IMR-90 (cell line): Measurements from ENCODE around the gene BRDT. TPM values are rescaled to one million over a fixed set of nuclear protein-coding genes. Genes with fewer than 3 reads are reported as not detected.

Source experiments
- ATAC-seq: fragments of 200-7000 bp; cut with Tn5 transposase; 2 replicates; pipeline ENCODE4 v1.9.1; 2020; ENCODE audit warnings: low read depth, mild to moderate bottlenecking, moderate library complexity
- BruUV-seq: library from RNA; stranded (reverse); fragments of 400-500 nt; replicated peaks from 2 replicates; lab custom pipeline; 2021; lab: Mats Ljungman, UMichigan
- CTCF ChIA-PET: fragments of 300-600 bp; formaldehyde crosslinking; extraction: SDS; loops from one replicate; lab custom pipeline; 2021; ENCODE audit warnings: antibody characterized with exemption; lab: Yijun Ruan, JAX
- POLR2A ChIA-PET: fragments of 300-600 bp; sonication (Branson Sonifier 250); formaldehyde crosslinking; loops from one replicate; lab custom pipeline; 2022; ENCODE audit warnings: antibody characterized with exemption; ENCODE audit not compliant: unreplicated experiment; lab: Charles Lee
- DNase-seq: peaks from one replicate; pipeline ENCODE4 v3.0.0; 2013
- H2AFZ ChIP-seq: replicated peaks from 2 replicates; pipeline ENCODE3; 2013; ENCODE audit warnings: low read length, mild to moderate bottlenecking; ENCODE audit not compliant: poor library complexity
- H2AK5ac ChIP-seq: 2 replicates; pipeline ENCODE4 v1.6.1; 2013; ENCODE audit warnings: low read depth, low read length, inconsistent platforms
- H2AK9ac ChIP-seq: replicated peaks from 2 replicates; pipeline ENCODE3; 2013; ENCODE audit warnings: mild to moderate bottlenecking, low read depth, low read length, moderate library complexity; ENCODE audit not compliant: poor library complexity
- H2BK120ac ChIP-seq: 2 replicates; pipeline ENCODE4 v1.6.1; 2013; ENCODE audit warnings: low read depth, low read length, inconsistent platforms
- H2BK15ac ChIP-seq: 3 replicates; pipeline ENCODE4 v1.6.1; 2013; ENCODE audit warnings: low read depth, low read length, inconsistent platforms
- H2BK20ac ChIP-seq: 2 replicates; pipeline ENCODE4 v1.6.1; 2013; ENCODE audit warnings: low read depth, mild to moderate bottlenecking, inconsistent platforms, low read length, moderate library complexity
- H2BK5ac ChIP-seq: 2 replicates; pipeline ENCODE4 v1.6.1; 2013; ENCODE audit warnings: mild to moderate bottlenecking, low read depth, low read length, inconsistent platforms; ENCODE audit not compliant: poor library complexity, severe bottlenecking
- H3K14ac ChIP-seq: replicated peaks from 2 replicates; pipeline ENCODE4 v1.6.1; 2013; ENCODE audit warnings: low read depth, low read length, inconsistent platforms
- H3K18ac ChIP-seq: 2 replicates; pipeline ENCODE4 v1.6.1; 2013; ENCODE audit warnings: low read depth, low read length, control low read depth
- H3K23ac ChIP-seq: 2 replicates; pipeline ENCODE4 v1.6.1; 2013; ENCODE audit warnings: low read depth, low read length, inconsistent platforms
- H3K27ac ChIP-seq: 2 replicates; pipeline ENCODE4 v1.5.1; 2013; ENCODE audit warnings: mild to moderate bottlenecking, control low read depth, low read length; ENCODE audit not compliant: insufficient read depth
- H3K27me3 ChIP-seq: 2 replicates; pipeline ENCODE4 v1.6.1; 2013; ENCODE audit warnings: low read length; ENCODE audit not compliant: control insufficient read depth, insufficient read depth
- H3K36me3 ChIP-seq: 2 replicates; pipeline ENCODE4 v1.6.1; 2013; ENCODE audit warnings: low read length, mixed read lengths; ENCODE audit not compliant: control insufficient read depth, insufficient read depth
- H3K4ac ChIP-seq: 2 replicates; pipeline ENCODE4 v1.6.1; 2013; ENCODE audit warnings: low read depth, low read length, inconsistent platforms
- H3K4me1 ChIP-seq: 2 replicates; pipeline ENCODE4 v1.6.1; 2013; ENCODE audit warnings: low read length, mixed read lengths; ENCODE audit not compliant: control insufficient read depth, insufficient read depth
- H3K4me2 ChIP-seq: 2 replicates; pipeline ENCODE4 v1.6.1; 2013; ENCODE audit warnings: low read depth, mild to moderate bottlenecking, control low read depth, low read length, moderate library complexity
- H3K4me3 ChIP-seq: 2 replicates; pipeline ENCODE4 v1.5.1; 2013; ENCODE audit warnings: low read depth, mild to moderate bottlenecking, control low read depth, low read length, moderate library complexity; ENCODE audit not compliant: insufficient read depth
- H3K56ac ChIP-seq: 2 replicates; pipeline ENCODE4 v1.6.1; 2013; ENCODE audit warnings: low read length, inconsistent platforms; ENCODE audit not compliant: insufficient read depth; ENCODE audit errors: extremely low read depth
- H3K79me1 ChIP-seq, 2 experiments: 2 replicates each; pipeline ENCODE4 v1.6.1; 2013; ENCODE audit warnings: low read length in 2 of 2, inconsistent platforms in 1 of 2, low read depth in 1 of 2
- H3K9ac ChIP-seq: 2 replicates; pipeline ENCODE4 v1.6.1; 2013; ENCODE audit warnings: low read depth, low read length, control low read depth
- H3K9me1 ChIP-seq: 2 replicates; pipeline ENCODE4 v1.6.1; 2013; ENCODE audit warnings: low read length, inconsistent platforms; ENCODE audit not compliant: insufficient read depth
- H3K9me3 ChIP-seq: 2 replicates; pipeline ENCODE4 v1.6.1; 2013; ENCODE audit warnings: low read length; ENCODE audit not compliant: control insufficient read depth, insufficient read depth
- H4K20me1 ChIP-seq: 2 replicates; pipeline ENCODE4 v1.6.1; 2013; ENCODE audit warnings: low read length, inconsistent platforms; ENCODE audit not compliant: insufficient read depth
- H4K5ac ChIP-seq: 2 replicates; pipeline ENCODE4 v1.6.1; 2013; ENCODE audit warnings: mild to moderate bottlenecking, low read depth, low read length, control low read depth
- H4K8ac ChIP-seq, 2 experiments: 2 replicates each; pipeline ENCODE4 v1.6.1; 2013; ENCODE audit warnings: low read depth in 2 of 2, low read length in 2 of 2, control low read depth in 1 of 2, inconsistent platforms in 1 of 2
- H4K91ac ChIP-seq: 2 replicates; pipeline ENCODE4 v1.6.1; 2013; ENCODE audit warnings: low read depth, low read length, inconsistent platforms; ENCODE audit not compliant: insufficient read depth
- MAZ ChIP-seq: IDR thresholded peaks from 2 replicates; pipeline ENCODE4 v1.6.1; 2012; ENCODE audit warnings: low read depth, mild to moderate bottlenecking, low read length, improper control_type of control experiment, moderate library complexity, borderline replicate concordance
- WGBS, 2 experiments: methylation state at CpG; one replicate each; pipeline versions ENCODE4 v1.1.5 to v1.1.7; 2013; ENCODE audit warnings: missing lambda C conversion rate in 2 of 2; ENCODE audit not compliant: insufficient read length in 1 of 2; ENCODE audit errors: extremely low coverage in 2 of 2; 5-methylcytosine and 5-hydroxymethylcytosine counted together
- dilution Hi-C: fragments of 300-500 bp; cut with HindIII; formaldehyde crosslinking; loops from one replicate; pipeline ENCODE4 v1.14.3; 2018; ENCODE audit warnings: low sequenced_read_pairs; ENCODE audit not compliant: unreplicated experiment
- in situ Hi-C: fragments of 300-500 bp; cut with MboI; formaldehyde crosslinking; loops from 3 replicates; pipeline ENCODE4 v1.14.3; 2019; ENCODE audit warnings: low sequenced_read_pairs, inconsistent platforms, mixed read lengths
- intact Hi-C: fragments of 100-400 bp; cut with micrococcal nuclease; formaldehyde crosslinking; loops from 2 replicates; pipeline ENCODE4 v1.10.0; 2022
- polyA plus RNA-seq, 3 experiments: library from polyadenylated mRNA; depleted of rRNA; stranded (reverse); fragments of >200 nt; gene quantifications; 2 replicates each; pipeline ENCODE4 v1.2.3, GENCODE V29; 2012; ENCODE audit warnings: low replicate concordance in 1 of 3
- total RNA-seq: library from RNA; depleted of rRNA; stranded (reverse); fragments of >200 nt; gene quantifications from 2 replicates; pipeline ENCODE4 v1.2.3, GENCODE V29; 2012

Gene BRDT
- total and polyA plus RNA-seq, 2 of the 4 experiments (the other 2 are of a cell fraction), result not detected

DNA sequence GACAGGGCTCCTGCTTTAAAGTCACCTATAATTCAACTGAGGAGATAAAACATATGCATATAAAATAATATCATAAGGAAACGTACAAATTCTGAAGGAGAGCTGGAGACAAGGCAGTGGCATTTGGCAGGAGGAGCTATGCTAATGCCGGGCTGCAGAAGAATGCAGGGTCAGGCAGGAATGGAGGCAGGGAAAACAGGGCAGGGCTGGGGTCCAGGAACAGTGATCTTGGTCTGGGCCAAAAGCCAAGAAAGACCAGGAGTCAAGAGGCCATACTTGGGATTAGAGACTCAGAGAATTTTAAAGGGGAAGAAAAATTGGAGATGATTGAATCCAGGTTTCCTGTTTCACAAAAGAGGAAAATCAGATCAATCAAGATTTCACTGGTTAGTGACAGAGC, 20.0 kb upstream of the BRDT start:
- H3K9ac ChIP-seq, result no peak overlapping the region
- H3K36me3 ChIP-seq, result no peaks in the 10 kb centered on the region
- H3K79me1 ChIP-seq, result no peaks in the 10 kb centered on the region
- H3K9me3 ChIP-seq, result no peaks in the 10 kb centered on the region
- no peak overlapping the region for H2BK5ac ChIP-seq
- H3K56ac ChIP-seq, result no peak overlapping the region
- H2BK20ac ChIP-seq, result no peak overlapping the region
- H3K23ac ChIP-seq, result no peak overlapping the region
- TF ChIP-seq MAZ, result no peak
- H4K91ac ChIP-seq, result no peak overlapping the region
- POLR2A ChIA-PET, result no interaction called here
- dilution Hi-C loops (no loop called here), intact Hi-C loops (loop anchor here (2.0 to 5.0 kb wide), 2 partner anchors 82 to 526 kb away; no protein-coding TSS in a partner anchor), in situ Hi-C loops (loop anchor here (5.0 to 10.0 kb wide), 2 partner anchors 417 to 644 kb away; no protein-coding TSS in a partner anchor)
- H3K27ac ChIP-seq, result no peak overlapping the region
- no peak overlapping the region for H3K14ac ChIP-seq
- no peaks in the 10 kb centered on the region for H3K27me3 ChIP-seq
- no peak overlapping the region for H4K5ac ChIP-seq
- H2AK9ac ChIP-seq, result no peak overlapping the region
- no peak overlapping the region for H3K4me3 ChIP-seq
- no peak overlapping the region for H4K8ac ChIP-seq
- ATAC-seq (peak; percentile 41; the same call in 1 of the 2 replicates), DNase-seq (no peak)
- peaks cover 2% of the 10 kb centered on the region for H3K4me1 ChIP-seq
- H3K18ac ChIP-seq, result no peak overlapping the region
- no peak overlapping the region for H3K4ac ChIP-seq
- CTCF ChIA-PET, result interaction anchor here (0.6 to 4.4 kb wide), 4 partner anchors 9 to 416 kb away, joined by 3 to 30 read pairs (median 5); no protein-coding TSS in a partner anchor
- H4K20me1 ChIP-seq, result no peaks in the 10 kb centered on the region
- no TSS peak for BruUV-seq
- no peak overlapping the region for H3K4me2 ChIP-seq
- no peaks in the 10 kb centered on the region for H3K9me1 ChIP-seq
- 37% methylated on average over 2 of the region's 2 CpGs; no CpG with 5 or more reads in 1 of the 2 experiments for WGBS, 2 experiments
- H2AFZ ChIP-seq, result no peak overlapping the region
- H2BK15ac ChIP-seq, result no peak overlapping the region
- no peak overlapping the region for H2AK5ac ChIP-seq
- no peak overlapping the region for H2BK120ac ChIP-seq
